ENCODE data around the gene MFSD12. TPM values are rescaled to one million over a fixed set of nuclear protein-coding genes. Genes with fewer than 3 reads are reported as not detected.

MFSD12 gene
- polyA plus RNA-seq, 1 donor from 2014 or later = 38.5 TPM

DNA sequence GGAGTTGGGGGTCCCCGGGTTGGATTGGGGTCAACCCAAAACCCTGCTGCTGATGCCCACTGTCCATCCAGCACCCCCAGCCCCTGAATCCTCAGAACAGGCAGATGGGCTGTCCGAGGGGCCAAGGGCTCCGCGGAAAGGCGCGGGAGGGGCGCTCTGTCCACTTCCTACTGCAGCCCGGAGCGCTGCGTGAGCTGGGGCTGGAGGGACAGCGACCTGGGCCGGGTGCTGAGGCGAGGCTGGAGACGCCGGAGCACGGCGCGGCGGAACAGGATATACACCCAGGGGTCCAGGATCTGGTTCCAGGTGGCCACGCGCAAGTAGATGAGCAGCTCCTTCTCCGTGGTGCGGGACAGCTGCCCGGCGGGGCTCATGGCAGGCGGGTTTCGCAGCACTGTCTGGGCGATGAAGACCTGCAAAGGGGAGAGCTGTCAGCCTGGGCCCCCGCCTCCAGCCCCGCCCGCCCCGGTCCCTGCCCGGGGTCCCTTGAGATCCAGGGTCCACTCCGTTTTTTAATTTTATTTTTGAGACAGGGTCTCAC, 38.2 kb upstream of the MFSD12 start:
- H2AFZ ChIP-seq (ENCODE audit: low read depth, low read length) = no peak overlapping the region
- no peak for TF ChIP-seq RAD21 (conservative IDR thresholded peaks at IDR 0.05)
- TF ChIP-seq POLR2AphosphoS5 (IDR thresholded peaks at IDR 0.05) = no peak
- TF ChIP-seq, protein P1, sequence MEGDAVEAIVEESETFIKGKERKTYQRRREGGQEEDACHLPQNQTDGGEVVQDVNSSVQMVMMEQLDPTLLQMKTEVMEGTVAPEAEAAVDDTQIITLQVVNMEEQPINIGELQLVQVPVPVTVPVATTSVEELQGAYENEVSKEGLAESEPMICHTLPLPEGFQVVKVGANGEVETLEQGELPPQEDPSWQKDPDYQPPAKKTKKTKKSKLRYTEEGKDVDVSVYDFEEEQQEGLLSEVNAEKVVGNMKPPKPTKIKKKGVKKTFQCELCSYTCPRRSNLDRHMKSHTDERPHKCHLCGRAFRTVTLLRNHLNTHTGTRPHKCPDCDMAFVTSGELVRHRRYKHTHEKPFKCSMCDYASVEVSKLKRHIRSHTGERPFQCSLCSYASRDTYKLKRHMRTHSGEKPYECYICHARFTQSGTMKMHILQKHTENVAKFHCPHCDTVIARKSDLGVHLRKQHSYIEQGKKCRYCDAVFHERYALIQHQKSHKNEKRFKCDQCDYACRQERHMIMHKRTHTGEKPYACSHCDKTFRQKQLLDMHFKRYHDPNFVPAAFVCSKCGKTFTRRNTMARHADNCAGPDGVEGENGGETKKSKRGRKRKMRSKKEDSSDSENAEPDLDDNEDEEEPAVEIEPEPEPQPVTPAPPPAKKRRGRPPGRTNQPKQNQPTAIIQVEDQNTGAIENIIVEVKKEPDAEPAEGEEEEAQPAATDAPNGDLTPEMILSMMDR (IDR thresholded peaks at IDR 0.05; ENCODE audit: poor library complexity, severe bottlenecking) = no peak
- no peak for TF ChIP-seq EZH2 (IDR thresholded peaks at IDR 0.05; ENCODE audit: borderline replicate concordance, insufficient read depth, low read length, poor library complexity, severe bottlenecking)
- TF ChIP-seq MXI1 (conservative IDR thresholded peaks at IDR 0.05; ENCODE audit: poor library complexity, severe bottlenecking) = no peak
- no peak for TF ChIP-seq TAF1 (IDR thresholded peaks at IDR 0.05; ENCODE audit: low read depth)
- TF ChIP-seq, protein P2, sequence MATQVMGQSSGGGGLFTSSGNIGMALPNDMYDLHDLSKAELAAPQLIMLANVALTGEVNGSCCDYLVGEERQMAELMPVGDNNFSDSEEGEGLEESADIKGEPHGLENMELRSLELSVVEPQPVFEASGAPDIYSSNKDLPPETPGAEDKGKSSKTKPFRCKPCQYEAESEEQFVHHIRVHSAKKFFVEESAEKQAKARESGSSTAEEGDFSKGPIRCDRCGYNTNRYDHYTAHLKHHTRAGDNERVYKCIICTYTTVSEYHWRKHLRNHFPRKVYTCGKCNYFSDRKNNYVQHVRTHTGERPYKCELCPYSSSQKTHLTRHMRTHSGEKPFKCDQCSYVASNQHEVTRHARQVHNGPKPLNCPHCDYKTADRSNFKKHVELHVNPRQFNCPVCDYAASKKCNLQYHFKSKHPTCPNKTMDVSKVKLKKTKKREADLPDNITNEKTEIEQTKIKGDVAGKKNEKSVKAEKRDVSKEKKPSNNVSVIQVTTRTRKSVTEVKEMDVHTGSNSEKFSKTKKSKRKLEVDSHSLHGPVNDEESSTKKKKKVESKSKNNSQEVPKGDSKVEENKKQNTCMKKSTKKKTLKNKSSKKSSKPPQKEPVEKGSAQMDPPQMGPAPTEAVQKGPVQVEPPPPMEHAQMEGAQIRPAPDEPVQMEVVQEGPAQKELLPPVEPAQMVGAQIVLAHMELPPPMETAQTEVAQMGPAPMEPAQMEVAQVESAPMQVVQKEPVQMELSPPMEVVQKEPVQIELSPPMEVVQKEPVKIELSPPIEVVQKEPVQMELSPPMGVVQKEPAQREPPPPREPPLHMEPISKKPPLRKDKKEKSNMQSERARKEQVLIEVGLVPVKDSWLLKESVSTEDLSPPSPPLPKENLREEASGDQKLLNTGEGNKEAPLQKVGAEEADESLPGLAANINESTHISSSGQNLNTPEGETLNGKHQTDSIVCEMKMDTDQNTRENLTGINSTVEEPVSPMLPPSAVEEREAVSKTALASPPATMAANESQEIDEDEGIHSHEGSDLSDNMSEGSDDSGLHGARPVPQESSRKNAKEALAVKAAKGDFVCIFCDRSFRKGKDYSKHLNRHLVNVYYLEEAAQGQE (IDR thresholded peaks at IDR 0.05; ENCODE audit: borderline replicate concordance) = no peak
- TF ChIP-seq SMC3 (conservative IDR thresholded peaks at IDR 0.05; ENCODE audit: poor library complexity) = no peak
- no peak for TF ChIP-seq EP300 (conservative IDR thresholded peaks at IDR 0.05; ENCODE audit: poor library complexity, severe bottlenecking)

DNA sequence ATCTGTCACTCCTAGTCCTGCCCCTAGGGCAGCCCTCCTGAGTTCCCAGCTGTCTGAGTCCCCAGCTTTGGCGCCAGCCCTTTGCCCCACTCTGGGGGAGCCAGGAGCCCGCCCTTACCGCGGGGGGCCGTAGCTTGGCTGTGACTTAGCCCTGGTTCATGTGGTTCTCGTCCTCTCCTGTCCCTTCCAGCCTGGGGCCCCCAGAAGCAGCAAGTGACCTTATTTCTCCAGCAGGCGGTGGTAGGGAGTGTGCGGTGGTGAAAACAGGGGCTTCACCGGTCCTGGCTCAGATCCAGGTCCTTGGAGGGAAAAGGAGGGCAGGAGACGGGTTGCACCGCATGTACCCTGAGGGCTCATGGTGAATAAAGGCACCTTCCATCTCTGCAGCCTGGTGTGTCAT, 35.8 kb upstream of the MFSD12 start:
- Histone ChIP-seq H3K79me2 (replicated peaks; ENCODE audit: insufficient read depth, low read length) (no peaks in the 10 kb centered on the region), H3K4me2 (ENCODE audit: low read length) (no peak overlapping the region), H3K4me3 (ENCODE audit: low read length) (no peak overlapping the region), H3K27me3 (ENCODE audit: insufficient read depth, low read depth, low read length) (no peaks in the 10 kb centered on the region), H3K27ac (ENCODE audit: low read length) (no peak overlapping the region), H3F3A (ENCODE audit: insufficient read depth, low read length, poor library complexity, severe bottlenecking) (no peaks in the 10 kb centered on the region), H3K9me2 (ENCODE audit: insufficient read depth, low read length) (no peaks in the 10 kb centered on the region), H3K9ac (ENCODE audit: low read length) (no peak overlapping the region), H3K36me3 (ENCODE audit: insufficient read depth, low read length) (no peaks in the 10 kb centered on the region), H3K9me3 (ENCODE audit: low read length) (no peaks in the 10 kb centered on the region), H4K20me1 (ENCODE audit: insufficient read depth) (no peaks in the 10 kb centered on the region), H2AFZ (ENCODE audit: low read depth, low read length) (no peak overlapping the region)
- TF ChIP-seq RAD21 (conservative IDR thresholded peaks at IDR 0.05) (no peak), EP300 (conservative IDR thresholded peaks at IDR 0.05; ENCODE audit: poor library complexity, severe bottlenecking) (no peak), POLR2AphosphoS5 (IDR thresholded peaks at IDR 0.05) (no peak)

More for the DNA sequence above, 38.2 kb upstream of the MFSD12 start:
- Histone ChIP-seq H3K4me3 (ENCODE audit: low read length) (no peak overlapping the region), H3K9me2 (ENCODE audit: insufficient read depth, low read length) (no peaks in the 10 kb centered on the region), H4K20me1 (ENCODE audit: insufficient read depth) (no peaks in the 10 kb centered on the region), H3K4me2 (ENCODE audit: low read length) (no peak overlapping the region), H3K9ac (ENCODE audit: low read length) (no peak overlapping the region), H3F3A (ENCODE audit: insufficient read depth, low read length, poor library complexity, severe bottlenecking) (no peaks in the 10 kb centered on the region), H3K9me3 (ENCODE audit: low read length) (no peaks in the 10 kb centered on the region), H3K27ac (ENCODE audit: low read length) (no peak overlapping the region), H3K79me2 (replicated peaks; ENCODE audit: insufficient read depth, low read length) (no peaks in the 10 kb centered on the region), H3K27me3 (ENCODE audit: insufficient read depth, low read depth, low read length) (no peaks in the 10 kb centered on the region), H3K36me3 (ENCODE audit: insufficient read depth, low read length) (no peaks in the 10 kb centered on the region)
